Duodenal mucosa (tissue), 2 donors: ENCODE measurements around the gene CFAP46.

Experiments
- H3K27ac ChIP-seq: one replicate; pipeline ENCODE4 v1.7.0; 2013; ENCODE audit warnings: low read depth, low read length
- H3K27me3 ChIP-seq, 2 donors: one replicate each; pipeline ENCODE4 v1.7.0; 2013; ENCODE audit warnings: low read length in 2 of 2, control low read depth in 1 of 2; ENCODE audit not compliant: insufficient read depth in 2 of 2, control insufficient read depth in 1 of 2
- H3K36me3 ChIP-seq, 2 donors: one replicate each; pipeline ENCODE4 v1.7.0; 2013; ENCODE audit warnings: low read length in 2 of 2, control low read depth in 1 of 2; ENCODE audit not compliant: insufficient read depth in 2 of 2, control insufficient read depth in 1 of 2
- H3K4me1 ChIP-seq, 2 donors: one replicate each; pipeline ENCODE4 v1.7.0; 2013; ENCODE audit warnings: low read length in 2 of 2, control low read depth in 1 of 2; ENCODE audit not compliant: insufficient read depth in 2 of 2, control insufficient read depth in 1 of 2
- H3K4me3 ChIP-seq, 2 donors: one replicate each; pipeline ENCODE4 v1.7.0; 2013; ENCODE audit warnings: low read length in 2 of 2, low read depth in 1 of 2
- H3K9ac ChIP-seq, 2 donors: one replicate each; pipeline ENCODE4 v1.7.0; 2013; ENCODE audit warnings: low read length in 2 of 2, low read depth in 1 of 2
- H3K9me3 ChIP-seq, 2 donors: one replicate each; pipeline ENCODE4 v1.7.0; 2013; ENCODE audit warnings: low read length in 2 of 2, control low read depth in 1 of 2; ENCODE audit not compliant: control insufficient read depth in 1 of 2

Gene CFAP46

DNA sequence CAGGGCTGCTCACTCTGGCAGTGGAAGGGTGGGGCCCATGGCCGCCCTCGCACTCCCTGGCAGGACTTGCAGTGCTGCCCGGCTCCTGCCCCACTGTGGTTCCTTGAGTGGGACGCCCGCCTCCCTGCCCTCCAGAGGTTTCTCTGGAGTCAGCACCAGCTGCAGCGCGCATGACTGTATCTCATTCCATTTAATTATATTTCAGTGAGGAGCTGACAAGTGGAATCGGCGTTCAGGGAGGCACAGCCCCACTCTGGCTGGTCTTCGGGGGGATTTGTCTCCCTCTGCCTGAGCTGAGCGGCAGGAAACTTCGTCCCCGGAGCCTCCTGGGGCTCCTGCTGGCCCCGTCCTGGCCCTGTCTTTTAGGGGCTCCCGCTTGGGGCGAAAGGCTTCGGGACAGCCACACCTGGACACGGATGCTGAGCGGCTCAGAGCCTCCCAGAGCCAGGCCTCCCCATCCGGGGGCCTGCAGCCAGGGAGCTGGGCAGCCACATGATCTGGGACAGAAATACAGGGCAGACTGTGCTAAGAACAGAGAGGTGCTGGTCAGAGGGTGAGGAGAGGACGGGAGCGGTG, 81.2 kb downstream of the CFAP46 start:
- peaks cover 0 to 8% of the 10 kb centered on the region in 2 donors for H3K27me3 ChIP-seq
- H3K27ac ChIP-seq: no peak overlapping the region
- H3K4me3 ChIP-seq: no peak overlapping the region
- no peaks in the 10 kb centered on the region for H3K9me3 ChIP-seq
- H3K4me1 ChIP-seq: peaks cover 4 to 13% of the 10 kb centered on the region in 2 donors
- no peaks in the 10 kb centered on the region for H3K36me3 ChIP-seq
- no peak overlapping the region for H3K9ac ChIP-seq

DNA sequence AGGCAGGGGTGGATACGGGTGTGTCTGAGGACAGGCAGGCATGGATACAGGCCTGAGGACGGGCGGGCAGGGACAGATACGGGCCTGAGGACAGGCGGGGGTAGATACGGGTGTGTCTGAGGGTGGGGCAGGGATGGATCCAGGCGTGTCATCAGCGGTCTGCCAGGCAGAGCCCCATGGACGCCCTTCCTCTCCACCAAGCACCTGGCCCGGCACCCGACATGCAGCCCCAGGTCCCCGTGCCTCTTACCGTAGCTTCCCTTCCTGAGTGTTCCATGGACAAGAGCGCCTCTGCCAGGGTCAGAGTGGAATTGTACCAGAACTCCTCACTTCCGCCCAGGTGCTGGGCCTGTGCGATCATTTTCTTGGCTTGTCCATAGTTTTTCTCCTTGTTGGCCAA, 81.8 kb downstream of the CFAP46 start:
- H3K4me3 ChIP-seq: no peak overlapping the region
- no peak overlapping the region for H3K9ac ChIP-seq
- no peak overlapping the region for H3K27ac ChIP-seq
- H3K27me3 ChIP-seq: peaks cover 0 to 8% of the 10 kb centered on the region in 2 donors
- H3K4me1 ChIP-seq: peaks cover 4 to 13% of the 10 kb centered on the region in 2 donors
- no peaks in the 10 kb centered on the region for H3K9me3 ChIP-seq
- no peaks in the 10 kb centered on the region for H3K36me3 ChIP-seq

DNA sequence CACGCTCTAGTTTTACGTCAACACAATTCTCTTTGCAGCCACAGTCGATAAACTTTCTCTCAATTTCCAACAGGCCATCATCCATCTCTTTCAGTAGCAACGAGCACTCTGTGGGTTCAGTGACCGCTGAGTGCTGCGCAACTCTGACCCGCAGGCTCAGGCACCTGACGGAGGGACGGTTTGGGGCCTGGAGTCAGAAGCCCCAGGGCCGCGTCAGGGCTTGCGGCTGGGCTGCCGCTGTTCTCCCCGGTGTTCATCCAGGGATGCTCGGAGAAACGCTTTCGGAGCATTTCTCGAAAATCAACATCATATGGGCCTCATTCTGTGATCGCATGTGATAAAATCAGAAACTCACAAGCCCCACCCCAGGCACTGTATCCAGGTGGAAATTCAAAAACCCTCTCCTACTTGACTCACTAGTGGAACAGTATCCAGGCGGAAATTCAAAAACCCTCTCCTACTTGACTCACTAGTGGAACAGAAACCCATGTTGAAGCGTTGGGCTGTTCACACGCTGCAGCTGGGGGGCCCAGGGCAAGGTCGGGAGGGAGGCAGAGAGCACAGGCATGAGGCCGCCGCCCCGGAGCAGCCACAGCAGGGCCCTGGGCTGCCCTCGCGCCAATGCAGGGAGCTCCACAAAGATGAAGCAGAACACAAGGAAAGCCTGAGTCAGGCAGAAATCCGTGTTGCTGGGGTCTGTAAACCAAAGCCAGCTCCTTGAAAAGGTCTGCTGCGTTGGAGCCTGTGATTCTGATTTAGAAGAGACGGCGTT, 83.1 kb downstream of the CFAP46 start:
- peaks cover 0 to 8% of the 10 kb centered on the region in 2 donors for H3K27me3 ChIP-seq
- H3K4me3 ChIP-seq: no peak overlapping the region
- H3K36me3 ChIP-seq: no peaks in the 10 kb centered on the region
- no peak overlapping the region for H3K27ac ChIP-seq
- H3K4me1 ChIP-seq: peaks cover 4 to 13% of the 10 kb centered on the region in 2 donors
- H3K9ac ChIP-seq: no peak overlapping the region
- no peaks in the 10 kb centered on the region for H3K9me3 ChIP-seq

DNA sequence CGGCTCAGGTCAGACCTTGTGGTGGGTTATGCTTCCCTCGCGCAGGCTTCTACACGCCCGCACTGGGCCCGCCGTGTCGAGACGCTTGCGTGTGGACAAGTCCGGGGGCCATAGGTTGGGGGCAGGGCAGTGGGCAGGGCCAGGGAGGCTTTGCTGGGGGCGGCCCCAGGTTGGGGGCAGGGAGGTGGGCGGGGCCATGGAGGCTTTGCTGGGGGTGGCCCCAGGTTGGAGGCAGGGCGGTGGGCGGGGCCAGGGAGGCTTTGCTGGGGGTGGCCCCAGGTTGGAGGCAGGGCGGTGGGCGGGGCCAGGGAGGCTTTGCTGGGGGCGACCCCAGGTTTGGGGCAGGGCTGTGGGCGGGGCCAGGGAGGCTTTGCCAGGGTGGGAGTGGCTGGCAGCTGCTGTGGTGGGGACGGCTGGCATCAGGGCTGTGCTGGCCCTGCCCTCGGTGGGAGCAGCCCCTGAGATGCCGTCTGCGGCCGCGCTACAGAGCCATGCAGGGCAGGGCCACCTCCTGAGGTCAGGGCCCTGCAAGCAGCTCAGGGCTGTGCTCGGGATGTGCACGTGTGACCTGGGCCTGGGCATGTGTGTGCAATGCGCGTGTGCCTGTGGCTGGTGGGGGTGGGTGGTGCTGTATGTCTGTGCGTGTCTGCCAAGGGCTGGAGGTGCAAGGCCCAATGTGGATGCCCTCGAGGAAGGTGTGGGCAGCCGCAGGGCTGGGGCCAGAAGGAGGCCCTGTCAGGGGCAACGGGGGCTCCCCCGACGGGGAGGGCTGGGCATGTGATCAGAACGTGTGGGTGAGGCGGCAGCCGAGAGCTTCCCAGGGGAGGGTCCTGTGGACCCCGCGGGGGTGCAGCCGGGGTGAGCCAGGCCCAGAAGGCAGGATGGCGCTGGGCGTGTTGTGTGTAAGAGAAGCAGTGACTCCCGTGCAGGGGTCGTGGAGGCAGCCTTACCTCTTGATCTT, 84.0 kb downstream of the CFAP46 start:
- Histone ChIP-seq H3K27me3 (peaks cover 0 to 8% of the 10 kb centered on the region in 2 donors), H3K4me3 (no peak overlapping the region), H3K9ac (no peak overlapping the region), H3K9me3 (no peaks in the 10 kb centered on the region), H3K27ac (no peak overlapping the region), H3K4me1 (peaks cover 4 to 8% of the 10 kb centered on the region in 2 donors), H3K36me3 (no peaks in the 10 kb centered on the region)

GRCh38 chr10:132856869-132857524, 85.4 kb downstream of the CFAP46 start:
- Histone ChIP-seq H3K27me3 (peaks cover 0 to 8% of the 10 kb centered on the region in 2 donors), H3K4me3 (no peak overlapping the region), H3K9me3 (no peaks in the 10 kb centered on the region), H3K9ac (no peak overlapping the region), H3K36me3 (no peaks in the 10 kb centered on the region), H3K4me1 (no peaks in the 10 kb centered on the region), H3K27ac (no peak overlapping the region)

DNA sequence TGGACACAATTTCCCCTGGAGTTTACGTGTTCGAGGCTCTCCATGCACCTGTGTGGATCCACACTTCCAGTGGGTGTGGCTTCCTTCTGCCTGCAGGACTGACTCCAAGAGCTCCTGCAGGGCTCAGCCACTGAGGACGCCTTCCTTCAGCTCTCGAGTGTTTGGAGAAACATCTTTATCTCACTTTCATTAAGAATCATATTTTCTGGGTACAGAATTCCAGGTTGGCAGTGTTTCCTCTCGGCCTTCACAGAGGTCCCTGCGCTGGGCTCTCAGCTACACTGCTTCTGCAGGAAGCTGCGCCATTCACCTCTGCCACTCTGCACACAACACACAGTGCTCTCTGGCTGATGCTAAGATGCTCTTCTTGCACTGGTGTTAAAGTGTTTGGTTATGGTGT, 86.5 kb downstream of the CFAP46 start:
- Histone ChIP-seq H3K36me3 (no peaks in the 10 kb centered on the region), H3K9ac (no peak overlapping the region), H3K27ac (no peak overlapping the region), H3K4me1 (no peaks in the 10 kb centered on the region), H3K9me3 (no peaks in the 10 kb centered on the region), H3K4me3 (no peak overlapping the region), H3K27me3 (peaks cover 0 to 4% of the 10 kb centered on the region in 2 donors)

GRCh38 chr10:132851451-132851850, 90.9 kb downstream of the CFAP46 start:
- no peak overlapping the region for H3K4me3 ChIP-seq
- peaks cover 0 to 6% of the 10 kb centered on the region in 2 donors for H3K4me1 ChIP-seq
- H3K27ac ChIP-seq: no peak overlapping the region
- peaks cover 0 to 9% of the 10 kb centered on the region in 2 donors for H3K27me3 ChIP-seq
- H3K9ac ChIP-seq: no peak overlapping the region
- H3K36me3 ChIP-seq: no peaks in the 10 kb centered on the region
- H3K9me3 ChIP-seq: no peaks in the 10 kb centered on the region

DNA sequence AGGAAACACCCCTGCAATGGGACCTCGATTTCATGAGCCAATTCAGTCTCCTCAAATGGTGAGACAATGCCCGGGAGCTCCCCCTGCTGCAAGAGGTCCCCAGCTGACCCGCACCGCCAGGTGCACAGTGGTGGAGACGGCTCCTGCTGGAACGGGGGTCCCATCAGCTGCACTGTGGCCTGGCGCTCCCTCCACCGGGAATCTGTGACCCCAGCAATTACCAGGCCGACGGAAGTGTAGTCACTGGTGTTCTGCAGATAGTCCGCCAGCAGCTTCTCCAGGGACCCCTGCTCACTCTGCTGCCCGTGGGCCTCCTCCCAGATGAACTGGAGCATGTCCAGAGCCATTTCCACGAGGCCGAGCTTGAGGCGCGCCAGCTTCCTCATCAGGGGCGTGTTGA, 91.5 kb downstream of the CFAP46 start:
- Histone ChIP-seq H3K9me3 (no peaks in the 10 kb centered on the region), H3K36me3 (no peaks in the 10 kb centered on the region), H3K27ac (no peak overlapping the region), H3K4me1 (peaks cover 0 to 6% of the 10 kb centered on the region in 2 donors), H3K27me3 (peaks cover 0 to 9% of the 10 kb centered on the region in 2 donors), H3K4me3 (no peak overlapping the region), H3K9ac (no peak overlapping the region)

DNA sequence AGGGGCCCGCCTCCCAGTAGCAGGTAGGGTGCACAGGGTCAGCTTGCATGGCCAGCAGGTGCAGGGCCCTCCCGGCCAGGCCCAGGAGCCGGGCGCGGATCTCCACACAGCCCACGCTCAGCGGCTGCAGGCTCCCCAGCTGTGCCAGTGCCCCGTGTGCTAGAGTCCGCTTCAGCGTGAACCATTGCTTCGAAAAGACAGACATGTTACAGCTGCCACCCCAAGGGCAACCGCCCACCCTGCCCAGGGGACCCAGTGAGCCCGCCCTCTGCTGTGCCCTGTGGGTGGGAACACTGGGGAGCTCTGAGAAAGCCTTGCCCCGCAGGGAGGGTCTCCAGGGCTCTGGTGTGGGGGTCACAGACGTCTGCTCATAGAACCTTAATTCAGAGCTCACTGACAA, 92.1 kb downstream of the CFAP46 start:
- no peaks in the 10 kb centered on the region for H3K36me3 ChIP-seq
- H3K9ac ChIP-seq: no peak overlapping the region
- H3K4me1 ChIP-seq: peaks cover 0 to 6% of the 10 kb centered on the region in 2 donors
- peaks cover 0 to 9% of the 10 kb centered on the region in 2 donors for H3K27me3 ChIP-seq
- no peak overlapping the region for H3K4me3 ChIP-seq
- H3K27ac ChIP-seq: no peak overlapping the region
- no peaks in the 10 kb centered on the region for H3K9me3 ChIP-seq
